GM12873 (cell line): ENCODE measurements around the gene HPS4.

Experiments
- TF ChIP-seq, protein P1 (sequence below): IDR thresholded peaks from 2 replicates; pipeline ENCODE4 v1.5.1; 2012; ENCODE audit warnings: low read depth, mild to moderate bottlenecking, moderate library complexity, low read length, control low read depth; ENCODE audit not compliant: insufficient read depth; ENCODE audit errors: missing control alignments

The HPS4 gene

DNA sequence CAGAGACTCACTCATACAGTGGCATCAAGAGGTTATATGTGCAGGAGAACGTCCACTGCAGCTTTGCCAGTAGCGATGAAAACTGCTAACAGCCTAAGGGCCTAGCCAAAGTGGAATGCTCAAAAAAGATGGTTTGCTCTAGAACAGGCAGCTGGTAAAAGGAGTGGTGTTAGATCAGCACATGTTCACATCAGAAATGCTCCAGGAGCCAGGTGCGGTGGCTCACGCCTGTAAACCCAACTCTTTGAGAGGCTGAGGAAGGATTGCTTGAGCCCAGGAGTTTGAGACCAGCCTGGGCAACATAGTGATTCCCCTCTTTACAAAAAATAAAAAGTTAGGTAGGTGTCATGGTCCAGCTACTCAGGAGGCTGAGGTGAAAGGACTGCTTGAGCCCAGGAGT lies 39.0 kb upstream of the HPS4 start:
- TF ChIP-seq, protein P1, sequence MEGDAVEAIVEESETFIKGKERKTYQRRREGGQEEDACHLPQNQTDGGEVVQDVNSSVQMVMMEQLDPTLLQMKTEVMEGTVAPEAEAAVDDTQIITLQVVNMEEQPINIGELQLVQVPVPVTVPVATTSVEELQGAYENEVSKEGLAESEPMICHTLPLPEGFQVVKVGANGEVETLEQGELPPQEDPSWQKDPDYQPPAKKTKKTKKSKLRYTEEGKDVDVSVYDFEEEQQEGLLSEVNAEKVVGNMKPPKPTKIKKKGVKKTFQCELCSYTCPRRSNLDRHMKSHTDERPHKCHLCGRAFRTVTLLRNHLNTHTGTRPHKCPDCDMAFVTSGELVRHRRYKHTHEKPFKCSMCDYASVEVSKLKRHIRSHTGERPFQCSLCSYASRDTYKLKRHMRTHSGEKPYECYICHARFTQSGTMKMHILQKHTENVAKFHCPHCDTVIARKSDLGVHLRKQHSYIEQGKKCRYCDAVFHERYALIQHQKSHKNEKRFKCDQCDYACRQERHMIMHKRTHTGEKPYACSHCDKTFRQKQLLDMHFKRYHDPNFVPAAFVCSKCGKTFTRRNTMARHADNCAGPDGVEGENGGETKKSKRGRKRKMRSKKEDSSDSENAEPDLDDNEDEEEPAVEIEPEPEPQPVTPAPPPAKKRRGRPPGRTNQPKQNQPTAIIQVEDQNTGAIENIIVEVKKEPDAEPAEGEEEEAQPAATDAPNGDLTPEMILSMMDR, result no peak

DNA sequence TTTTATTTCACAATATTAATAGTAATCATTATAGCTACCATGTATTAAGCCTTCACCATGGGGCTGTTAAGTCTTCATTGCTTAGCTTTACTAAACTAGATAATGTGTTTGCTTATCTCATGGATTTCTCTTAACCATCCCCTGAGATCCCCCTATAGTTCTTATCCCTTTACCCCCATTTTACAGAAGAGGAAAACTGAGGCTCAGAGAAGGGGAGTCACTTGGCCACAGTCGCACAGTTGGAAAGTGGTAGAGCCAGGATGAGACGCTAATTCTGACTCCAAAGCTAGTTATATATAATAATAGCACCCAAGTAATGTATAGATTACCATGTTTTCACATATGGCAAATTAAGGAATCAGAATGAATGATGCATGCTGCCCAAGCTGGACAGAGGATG lies 38.4 kb upstream of the HPS4 start:
- TF ChIP-seq, protein P1, result no peak

DNA sequence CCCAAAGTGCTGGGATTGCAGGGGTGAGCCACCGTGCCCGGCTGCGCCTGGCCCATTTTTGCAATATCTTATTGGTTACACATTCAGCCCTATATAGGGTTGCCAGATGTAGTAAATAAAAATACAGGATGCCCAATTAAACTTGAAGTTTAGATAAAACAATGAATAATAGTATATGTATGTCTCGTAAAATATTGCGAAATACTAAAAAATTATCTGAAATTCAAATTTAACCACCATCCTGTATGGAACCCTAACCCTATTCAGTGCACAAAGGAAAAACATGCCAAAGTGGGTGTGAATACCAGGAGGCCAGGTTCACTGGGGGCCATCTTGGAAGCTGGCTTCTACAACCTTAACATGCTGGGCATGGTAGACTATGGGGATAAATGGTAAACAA lies 33.8 kb upstream of the HPS4 start:
- TF ChIP-seq, protein P1, result no peak

DNA sequence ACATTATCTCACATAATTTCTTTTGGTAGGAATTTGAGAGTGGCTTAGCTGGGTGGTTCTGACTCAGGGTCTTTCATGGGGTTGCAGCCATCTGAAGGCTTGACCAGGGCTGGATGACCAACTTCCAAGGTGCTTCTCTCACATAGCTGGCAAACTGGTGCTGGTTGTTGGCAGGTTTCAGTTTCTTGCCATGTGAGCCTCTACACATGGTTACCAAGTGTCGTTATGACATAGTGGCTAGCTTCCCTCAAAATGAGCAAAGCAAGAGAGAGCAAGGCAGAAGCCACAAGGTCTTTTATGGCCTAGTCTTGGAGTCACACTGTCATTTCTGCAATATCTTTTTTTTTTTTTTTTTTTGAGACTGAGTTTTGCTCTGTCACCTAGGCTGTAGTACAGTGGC lies 32.9 kb upstream of the HPS4 start:
- TF ChIP-seq, protein P1, result no peak

DNA sequence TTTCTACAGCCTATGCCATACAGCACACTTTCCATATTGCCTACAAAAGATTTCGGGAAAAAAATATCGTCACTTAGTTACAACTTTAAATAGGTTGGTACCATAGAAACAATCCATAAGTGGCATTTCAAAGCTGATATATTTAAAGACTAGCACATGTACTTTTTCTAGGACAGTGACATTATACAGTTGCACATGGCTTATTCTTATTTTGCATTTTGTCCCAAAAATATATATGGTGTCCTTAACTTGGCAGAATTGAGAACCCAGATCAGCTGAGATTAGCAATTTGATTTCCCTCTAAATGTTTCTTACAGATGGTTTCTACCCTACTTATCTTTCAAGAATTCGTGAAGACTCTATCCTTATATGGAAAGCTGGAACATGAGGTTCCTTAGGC lies 32.3 kb upstream of the HPS4 start:
- TF ChIP-seq, protein P1, result no peak

DNA sequence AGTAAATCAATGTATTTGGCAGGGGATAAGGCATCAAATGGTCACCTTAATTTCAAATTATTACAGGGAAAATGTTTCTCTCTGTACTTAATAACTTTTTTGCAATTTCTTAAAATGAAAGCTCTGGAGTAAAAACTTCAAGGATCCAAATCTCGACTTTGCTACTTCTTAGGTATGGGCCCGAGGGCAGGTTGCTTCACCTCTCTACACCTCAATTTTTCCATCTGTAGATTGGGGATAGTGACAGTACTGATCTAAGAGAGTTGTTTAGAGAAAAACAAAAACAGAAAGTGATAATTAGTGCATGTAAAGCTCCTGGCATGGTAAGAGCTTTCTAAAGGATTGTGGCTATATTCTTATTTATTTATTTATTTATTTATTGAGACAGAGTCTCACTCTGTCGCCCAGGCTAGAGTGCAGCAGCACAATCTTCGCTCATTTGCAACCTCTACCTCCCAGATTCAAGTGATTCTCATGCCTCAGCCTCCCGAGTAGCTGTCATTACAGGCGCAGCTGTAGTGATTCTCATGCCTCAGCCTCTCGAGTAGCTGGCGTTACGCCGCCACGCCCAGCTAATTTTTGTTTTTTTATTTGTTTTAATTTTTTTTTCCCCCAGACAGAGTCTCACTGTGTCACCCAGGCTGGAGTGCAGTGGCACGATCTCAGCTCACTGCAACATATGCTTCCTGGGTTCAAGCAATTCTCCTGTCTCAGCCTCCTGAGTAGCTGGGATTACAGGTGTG lies 31.0 kb upstream of the HPS4 start:
- TF ChIP-seq, protein P1, result no peak

DNA sequence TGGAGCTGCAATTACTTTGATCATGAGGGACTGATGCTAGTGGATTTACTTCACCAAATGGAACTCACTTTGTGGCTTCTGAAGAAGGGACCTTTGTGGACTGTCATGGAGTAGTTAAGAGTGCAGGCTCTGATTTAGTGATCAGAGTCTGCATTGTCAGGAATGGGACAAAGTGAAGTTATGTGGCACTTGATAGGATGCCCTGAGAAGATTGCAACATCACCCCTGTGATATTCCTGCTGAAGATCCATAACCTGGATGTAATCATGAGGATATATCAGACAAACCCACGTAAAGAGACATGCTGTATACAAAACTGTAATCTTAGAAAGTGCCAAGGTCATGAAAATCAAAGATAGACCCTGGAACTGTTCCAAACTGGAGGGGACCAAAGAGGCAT lies 30.3 kb upstream of the HPS4 start:
- TF ChIP-seq, protein P1, result no peak
